Eye (tissue), 1 donor: ENCODE data around the gene PKDCC.
"Not testable (repeated sequence)": the region's sequence is repeated elsewhere in the genome, so short reads cannot be mapped to it uniquely, and the experiment has no call there.

Experiments
- DNase-seq: peaks from one replicate; pipeline ENCODE4 v3.0.0-alpha.2; 2015

The PKDCC gene

DNA sequence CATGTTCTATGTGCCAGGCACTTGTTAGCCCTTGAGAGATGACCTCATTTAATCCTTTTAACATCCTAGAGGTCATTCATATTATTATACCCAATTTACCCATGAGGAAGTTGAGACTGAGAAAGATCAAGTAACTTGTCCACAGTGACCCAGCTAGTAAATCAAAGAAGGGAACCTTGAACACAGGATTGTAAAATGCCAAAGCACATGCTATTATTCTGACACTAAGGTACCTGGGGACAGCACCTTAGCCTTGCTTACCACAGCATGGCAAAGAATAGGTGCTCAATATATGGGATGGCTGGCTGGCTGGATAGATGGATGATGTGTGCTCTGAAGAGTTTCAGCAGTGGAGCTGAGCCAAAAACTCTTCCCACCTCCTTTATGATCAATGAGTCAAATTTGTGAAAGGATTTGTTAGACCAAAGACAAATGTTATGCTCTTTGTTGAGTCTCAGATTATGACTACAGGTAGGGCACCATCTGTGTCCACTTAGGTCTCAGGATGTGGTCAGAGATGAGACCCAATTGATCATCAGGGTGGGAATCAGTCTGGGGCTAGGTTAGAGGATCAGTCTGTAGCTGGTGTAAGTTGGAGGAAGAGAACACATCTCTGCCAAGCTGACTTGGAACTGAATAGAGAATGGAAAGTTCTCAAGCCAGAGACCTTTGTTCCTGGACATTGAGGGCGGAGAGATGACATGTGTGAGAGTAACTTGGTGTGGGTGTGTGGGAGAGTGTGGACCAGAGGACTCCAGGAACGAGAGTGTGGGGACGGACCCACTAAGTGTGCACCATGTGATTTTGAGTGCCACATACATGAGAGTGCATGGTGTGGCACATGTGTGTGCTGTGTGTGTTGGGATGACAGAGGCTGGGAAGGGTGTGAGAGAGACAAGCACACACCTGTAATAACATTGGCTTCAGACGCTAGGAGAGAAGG, 16.3 kb upstream of the PKDCC start:
- no peak for DNase-seq

DNA sequence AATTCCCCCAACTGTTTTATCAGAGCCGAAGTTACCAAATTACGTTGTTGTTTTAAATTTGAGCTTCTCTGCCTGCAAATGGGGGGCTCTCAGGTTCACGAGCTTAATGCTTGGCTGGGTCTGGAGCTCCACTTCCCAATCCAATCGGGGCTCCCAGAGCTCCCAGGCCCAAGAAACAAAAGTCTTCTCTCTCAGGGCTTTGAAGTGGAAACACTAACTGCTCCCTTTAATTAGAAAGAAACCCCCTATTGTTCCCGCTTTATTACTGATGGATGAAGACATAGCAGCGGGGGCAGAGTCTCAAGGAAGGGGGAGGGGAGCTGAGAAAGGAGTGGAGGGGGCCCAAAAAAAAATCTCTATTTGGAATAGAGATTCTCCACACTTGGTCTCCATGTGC, 15.6 kb upstream of the PKDCC start:
- DNase-seq: peak; percentile 91

DNA sequence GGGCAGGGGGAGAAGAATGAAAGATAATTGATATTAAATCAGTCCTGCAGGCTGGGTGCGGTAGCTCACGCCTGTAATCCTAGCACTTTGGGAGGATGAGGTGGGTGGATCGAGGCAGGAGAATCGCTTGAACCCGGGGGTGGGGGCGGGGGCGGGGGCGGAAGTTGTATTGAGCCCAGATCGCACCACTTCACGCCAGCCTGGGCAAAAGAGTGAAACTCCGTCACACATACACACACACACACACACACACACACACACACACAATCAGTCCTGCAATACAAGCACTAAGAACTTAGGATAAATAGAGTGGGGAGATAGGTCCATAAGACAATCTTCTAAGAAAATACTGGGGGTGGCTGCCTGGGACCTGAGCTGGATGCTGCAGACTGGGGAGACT, 15.1 kb upstream of the PKDCC start:
- no peak for DNase-seq

DNA sequence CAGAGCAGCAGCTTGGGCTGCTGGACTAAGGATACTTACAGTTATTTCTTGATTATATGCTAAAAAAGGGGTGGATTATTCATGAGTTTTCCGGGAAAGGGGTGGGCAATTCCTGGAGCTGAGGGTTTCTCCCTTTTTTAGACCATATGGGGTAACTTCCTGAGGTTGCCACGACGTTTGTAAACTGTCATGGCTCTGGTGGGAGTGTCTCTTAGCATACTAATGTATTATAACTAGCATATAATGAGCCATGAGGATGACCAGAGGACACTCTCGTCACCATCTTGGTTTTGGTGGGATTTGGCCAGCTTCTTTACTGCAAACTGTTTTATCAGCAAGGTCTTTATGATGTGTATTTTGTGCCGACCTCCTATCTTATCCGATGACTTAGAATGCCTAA, 13.7 kb upstream of the PKDCC start:
- DNase-seq: not testable (repeated sequence)

DNA sequence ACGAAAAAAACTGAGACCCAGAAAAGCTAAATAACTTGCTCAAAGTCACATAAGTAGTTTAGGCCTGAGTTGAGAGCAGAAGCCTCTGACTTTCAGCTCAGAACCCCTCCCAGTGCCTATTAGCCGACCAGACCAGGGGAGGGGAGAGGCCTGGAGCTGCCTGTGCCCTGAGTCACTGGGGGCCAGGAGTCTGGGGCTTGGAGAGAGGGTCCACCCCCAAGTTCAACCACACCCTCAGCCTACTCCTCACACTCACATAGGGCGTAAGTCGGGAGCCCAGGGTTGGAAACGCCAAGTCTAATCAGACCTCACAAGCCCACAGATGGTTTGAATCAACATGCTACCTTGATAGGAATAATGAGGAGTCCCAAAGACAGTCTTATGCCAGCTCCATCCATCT, 12.6 kb upstream of the PKDCC start:
- DNase-seq: no peak

DNA sequence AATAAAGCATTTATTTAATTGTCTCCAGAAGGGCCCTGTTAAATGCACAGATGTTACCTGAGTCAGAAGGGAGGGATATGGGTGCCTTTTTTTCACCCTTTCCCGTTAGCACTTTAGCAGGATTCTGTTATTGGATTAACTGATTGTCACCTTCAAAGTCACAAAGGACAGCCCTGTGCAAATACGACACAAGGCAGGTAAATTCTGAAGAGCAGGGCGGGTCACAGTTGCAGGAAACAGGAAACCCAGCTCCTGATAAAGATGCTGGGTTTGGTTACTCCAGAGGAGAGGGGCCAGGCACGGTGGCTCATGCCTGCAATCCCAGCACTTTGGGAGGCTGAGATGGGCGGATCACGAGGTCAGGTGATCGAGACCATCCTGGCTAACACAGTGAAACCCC, 11.4 kb upstream of the PKDCC start:
- no peak for DNase-seq

DNA sequence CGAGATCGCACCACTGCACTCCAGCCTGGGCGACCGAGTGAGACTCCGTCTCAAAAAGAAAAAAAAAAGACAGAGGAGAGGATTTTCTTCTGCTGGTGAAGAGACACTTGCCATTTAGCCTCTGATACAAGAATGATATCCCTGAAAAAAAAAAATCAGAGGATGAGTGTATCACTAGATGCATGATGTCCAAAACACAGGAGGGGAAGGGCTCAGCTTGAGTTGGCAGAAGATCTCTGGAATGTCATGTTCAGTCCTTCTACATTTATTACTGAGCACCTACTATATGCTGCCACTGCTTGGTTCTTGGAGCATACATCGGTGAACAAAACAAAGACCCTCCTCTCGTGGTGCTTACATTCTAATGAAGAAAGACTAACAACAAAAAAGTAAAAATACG, 10.9 kb upstream of the PKDCC start:
- no peak for DNase-seq

DNA sequence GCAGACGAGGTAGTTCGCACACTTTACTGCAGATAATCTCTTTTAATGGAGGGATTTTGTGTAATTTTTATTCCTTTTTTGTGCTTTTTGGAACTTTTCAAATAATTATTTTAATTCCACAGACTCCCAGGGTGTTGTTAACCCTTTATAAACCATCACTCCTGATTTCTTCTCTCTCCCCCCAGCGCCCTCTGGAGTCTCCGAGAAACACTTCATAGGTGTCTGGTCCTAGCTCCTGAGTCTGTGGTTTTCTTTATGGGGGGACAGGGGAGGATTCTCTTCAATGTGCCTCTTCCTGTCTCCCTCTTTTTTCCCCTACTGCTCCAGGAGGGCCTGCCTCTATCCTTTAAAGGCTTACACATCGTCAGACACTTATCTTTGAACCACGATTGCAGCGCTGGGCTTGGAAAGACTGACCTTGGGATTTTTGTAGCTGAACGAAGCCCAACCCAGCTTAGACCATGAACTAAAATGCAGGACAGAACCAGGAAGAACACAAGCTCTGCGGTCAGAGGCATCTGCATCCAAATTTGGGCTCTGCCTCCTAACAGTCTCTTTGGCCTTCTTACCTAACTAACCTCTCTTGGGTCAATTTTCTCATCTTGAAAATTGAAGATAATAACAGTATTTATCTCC, 7.1 kb upstream of the PKDCC start:
- no peak for DNase-seq

DNA sequence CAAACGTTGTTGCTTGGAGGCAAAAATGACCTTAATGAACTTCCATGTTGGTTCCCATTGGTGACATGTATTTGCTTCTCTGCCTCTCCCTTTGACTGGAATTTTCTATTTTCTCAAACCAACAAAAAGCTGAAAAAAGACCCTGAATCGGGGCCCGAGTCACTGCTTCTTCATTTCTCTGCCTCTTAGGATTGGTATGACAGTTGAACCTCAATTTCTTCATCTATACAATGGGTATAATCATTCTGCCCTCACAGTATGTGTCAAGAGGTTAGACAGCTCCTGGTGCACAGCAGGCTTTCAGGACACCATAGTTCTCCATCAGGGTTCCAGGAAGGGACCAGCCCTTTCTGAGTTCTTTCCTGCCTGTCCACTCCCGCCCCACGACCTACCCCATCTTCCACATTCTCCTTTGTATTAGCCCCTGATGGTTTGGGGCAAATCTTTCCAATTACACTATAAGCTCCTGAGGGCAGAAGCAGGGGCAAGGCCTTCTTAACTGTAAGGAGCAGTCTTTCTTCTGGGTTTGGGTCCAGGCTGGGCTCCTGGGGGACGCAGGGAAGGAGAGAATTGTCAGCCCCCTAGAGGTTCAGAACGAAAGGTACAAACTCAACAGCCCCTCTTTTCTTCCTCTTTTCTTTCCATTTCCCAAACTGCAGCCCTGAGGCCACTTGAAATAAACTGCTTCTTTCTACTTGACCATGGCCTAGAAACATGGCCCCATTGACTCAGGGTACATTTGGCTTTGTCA, 6.3 kb upstream of the PKDCC start:
- no peak for DNase-seq

DNA sequence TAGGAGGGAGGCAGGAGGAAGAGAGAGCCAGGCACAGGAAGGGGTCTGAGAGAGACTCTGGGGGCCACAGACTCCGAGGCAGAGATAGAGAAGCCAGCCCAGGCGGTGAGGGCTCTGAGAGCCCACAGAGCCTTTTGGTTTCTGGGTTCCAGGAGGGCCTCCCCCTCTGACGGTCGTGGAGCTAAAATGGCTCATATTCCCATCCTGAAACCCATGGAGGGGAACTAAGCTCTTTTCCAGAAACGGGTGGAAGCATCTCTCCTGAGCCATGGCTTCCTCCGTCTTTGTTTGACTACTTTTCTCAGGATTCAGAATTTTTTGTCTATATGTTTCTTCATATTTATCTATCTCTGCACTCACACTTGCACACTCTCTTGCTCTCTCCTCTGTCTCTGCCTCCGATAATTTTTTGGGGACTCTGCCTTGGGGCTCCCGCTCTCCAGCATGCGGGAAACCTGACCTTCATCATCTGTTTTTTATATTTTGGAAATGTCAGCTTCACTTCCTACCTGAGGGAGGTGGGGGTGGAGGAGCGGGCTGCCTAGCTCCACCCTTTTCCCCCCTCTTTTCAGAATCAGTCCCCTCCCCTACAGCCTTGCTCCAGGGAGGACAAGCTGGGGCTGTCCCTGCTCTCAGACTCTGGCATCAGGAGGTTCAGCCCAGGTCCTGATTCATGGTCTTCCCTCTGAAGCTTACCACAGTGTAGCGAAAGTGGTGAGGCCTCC, 5.0 kb upstream of the PKDCC start:
- DNase-seq: no peak

DNA sequence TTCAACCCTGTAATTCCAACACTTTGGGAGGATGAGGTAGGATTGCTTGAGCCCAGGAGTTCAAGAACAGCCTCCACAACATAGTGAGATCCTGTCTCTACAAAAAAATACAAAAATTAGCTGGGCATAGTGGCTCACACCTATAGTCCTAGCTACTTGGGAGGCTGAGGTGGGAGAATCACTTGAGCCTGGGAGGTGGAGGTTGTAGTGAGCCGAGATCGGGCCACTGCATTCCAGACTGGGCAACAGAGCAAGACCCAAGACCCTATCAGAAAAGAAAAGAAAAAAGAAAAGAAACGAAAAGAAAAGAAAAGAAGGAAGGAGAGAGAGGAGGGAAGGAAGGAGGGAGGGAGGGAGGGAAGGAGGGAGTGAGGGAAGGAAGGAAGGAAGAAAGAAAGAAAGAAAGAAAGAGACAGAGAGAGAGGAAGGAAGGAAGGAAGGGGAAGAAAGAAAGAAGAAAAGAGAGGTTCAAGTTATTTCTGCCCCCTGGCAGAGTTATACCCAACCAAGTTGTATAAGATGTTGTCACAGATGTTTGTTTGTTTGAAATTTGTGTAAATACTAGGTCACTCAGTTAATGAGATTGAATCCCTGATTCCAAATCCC, 3.9 kb upstream of the PKDCC start:
- DNase-seq: no peak

DNA sequence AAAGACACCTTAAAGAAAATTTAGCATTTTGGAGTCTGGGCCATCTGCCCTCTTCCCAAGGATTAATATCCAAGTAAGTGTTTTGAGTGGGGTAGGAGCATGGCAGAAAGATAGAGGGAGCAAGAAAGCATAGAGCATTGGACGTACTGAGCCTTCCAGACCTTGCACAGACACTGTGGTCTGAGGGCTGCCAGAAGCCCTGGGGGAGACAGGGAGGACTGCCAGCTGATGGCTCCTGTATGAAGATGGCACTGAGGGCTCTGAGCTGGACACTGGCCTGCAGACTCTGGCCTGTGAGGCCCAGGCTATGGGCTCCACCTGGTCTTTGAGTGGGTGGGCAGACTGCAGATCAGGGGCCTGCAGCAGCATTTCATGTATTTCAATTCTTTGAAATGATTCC, 2.9 kb upstream of the PKDCC start:
- no peak for DNase-seq

DNA sequence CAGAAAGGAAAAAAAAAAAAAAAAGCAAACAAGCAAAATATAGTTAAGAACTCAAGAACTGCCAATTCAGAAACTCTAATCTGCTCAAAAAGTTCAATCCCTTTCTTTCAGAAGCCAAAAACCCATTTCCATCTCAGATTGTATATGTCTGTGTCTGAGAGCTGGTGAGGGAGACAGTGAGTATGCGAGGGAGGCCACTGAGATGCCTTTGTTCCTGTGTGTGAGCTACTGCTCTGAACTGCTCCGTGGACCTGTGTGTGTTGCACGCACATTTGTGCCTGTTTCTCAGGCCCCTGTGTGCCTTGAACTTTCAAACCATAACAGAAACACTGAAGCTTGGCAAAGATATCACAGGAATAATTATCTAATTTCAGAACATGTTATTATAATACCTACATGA, 2.5 kb upstream of the PKDCC start:
- peak; percentile 54 for DNase-seq

DNA sequence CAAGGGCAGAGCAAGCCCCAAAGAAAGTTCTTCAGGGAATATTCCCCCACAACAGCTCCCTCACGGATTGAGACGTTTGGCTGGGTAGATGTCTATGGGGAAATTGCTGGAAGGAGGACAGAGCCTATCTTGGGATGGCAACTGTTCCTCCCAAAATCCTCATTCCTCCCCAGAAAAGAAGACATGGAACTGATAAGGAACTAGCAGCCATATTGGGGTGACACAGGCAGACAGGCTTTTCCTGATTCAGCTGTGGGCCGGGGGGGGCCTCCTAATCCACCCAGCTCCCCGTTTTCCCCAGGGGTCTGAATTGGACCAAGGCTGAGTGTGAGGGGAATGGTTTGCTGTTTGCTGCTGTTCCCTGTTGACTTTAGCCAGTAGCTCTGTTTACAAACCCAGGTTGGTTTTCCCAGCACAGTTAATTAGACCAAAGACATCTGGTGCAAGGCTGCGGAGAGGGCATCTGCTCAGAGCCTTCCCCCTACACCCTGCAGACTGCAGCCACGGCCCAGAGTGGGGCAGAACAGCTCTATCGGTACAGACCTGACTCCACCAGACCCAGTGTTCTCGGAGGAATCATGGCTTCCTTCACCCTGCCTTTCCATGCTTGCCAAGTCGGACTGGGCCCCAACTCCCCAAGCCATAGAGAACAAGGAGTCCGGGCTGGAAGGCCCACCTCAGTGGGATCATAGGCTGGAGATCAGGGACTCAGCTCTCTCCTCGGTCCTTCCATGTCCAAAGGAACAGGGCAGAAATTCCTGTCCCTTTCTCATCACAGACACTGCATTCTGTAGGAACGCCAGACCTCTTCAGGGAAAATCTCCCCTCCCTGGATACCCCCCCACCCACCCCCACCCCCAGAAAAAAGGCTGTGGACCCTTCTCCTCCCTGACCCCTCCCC, 1.7 kb upstream of the PKDCC start:
- DNase-seq: peak; percentile 71

DNA sequence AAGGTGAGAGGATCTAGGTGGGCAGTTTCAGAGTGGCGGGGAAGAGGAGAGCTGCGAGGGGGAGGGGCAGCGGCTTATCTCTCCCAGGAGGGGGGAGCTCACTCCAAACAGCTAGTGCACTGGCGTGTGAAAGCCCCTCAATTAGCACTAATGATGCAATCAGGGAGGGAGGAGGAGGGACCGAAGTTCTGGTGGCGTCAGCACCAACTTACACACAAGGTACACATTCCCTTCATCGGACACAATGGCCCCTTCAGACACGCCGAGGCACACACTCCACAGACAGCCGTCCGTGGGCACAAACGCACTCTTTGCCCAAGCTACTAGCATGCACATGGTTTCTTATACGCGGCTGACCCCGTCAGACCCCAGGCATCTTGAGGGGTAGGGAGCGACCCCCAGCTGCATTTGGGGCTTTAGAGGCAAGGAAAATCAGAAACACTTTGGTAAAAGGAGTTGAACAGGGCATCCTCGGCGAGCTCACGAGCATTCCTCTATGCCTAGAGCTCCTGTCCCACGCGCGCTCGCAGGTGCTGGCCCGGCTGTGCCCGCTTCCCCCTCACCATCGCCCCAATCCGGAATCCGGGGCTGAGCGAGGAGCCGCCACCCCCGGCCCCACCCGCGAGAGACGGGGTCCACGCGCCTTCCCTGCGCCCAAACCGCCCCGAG, 868 bp upstream of the PKDCC start:
- DNase-seq: peak; percentile 96

DNA sequence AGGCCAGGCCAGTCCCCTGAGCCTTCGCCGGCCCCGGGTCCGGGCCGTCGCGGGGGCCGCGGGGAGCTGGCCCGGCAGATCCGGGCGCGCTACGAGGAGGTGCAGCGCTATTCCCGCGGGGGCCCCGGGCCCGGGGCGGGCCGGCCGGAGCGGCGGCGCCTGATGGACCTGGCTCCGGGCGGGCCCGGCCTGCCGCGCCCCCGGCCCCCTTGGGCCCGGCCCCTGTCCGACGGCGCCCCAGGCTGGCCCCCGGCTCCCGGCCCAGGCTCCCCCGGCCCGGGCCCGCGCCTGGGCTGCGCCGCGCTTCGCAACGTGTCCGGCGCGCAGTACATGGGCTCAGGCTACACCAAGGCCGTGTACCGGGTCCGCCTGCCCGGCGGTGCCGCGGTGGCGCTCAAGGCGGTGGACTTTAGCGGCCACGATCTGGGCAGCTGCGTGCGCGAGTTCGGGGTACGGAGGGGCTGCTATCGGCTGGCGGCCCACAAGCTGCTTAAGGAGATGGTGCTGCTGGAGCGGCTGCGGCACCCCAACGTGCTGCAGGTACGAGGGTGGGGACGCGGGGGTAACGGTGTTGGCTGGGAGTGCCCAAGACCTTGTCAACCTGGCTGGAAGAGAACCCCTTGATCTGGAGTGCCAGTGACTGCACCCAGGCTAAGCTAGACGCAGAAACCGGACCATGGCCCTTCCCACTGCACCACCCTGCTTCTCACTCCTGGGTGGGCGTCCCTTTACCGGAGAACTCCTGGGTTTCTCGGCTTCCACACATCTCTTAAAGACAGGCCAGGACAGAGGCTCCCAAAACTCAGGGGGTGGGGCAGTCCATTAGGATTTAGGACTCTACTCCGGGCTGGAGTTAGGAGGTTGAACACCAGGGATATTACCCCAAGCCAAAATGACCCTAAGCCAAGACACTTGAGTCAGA, 739 bp downstream of the PKDCC start:
- peak; percentile 51 for DNase-seq

DNA sequence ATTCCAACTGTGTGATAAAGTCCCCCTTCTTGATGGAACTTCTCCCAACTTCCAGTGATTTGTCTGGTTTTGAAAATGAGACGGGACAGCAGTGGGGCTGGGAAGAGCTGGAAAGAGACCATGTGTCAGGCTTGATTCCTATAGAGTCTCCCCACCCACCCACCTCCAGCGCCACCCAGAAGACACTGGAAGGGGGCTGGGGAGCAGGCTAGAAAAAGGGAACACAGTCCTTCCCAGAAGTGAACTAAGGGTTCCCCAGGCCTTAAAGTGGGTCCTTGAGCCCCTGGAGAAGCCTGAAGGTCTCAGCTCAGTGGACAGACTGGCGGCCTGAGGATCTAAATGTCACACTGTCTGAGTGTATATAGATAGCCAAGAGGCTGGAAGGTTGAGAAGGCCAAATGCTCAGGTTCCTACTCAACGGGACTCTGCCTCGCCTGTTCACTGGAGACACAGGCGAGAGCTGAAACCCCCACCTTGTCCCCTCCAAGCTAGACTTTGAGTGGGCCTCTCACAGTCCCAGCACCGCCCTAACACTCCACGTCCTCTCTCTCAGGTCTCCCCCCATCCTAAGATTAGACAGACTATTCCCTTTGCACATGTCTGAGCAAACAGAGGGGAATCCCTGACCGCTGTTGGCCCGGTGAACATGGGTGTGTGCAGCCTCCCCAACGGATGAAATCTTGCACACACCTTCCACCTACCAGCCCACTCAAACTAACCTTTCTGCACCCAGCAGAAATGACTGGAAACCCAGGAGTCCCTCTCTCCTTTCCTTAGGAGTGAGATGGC, 1.6 kb downstream of the PKDCC start:
- DNase-seq: no peak

DNA sequence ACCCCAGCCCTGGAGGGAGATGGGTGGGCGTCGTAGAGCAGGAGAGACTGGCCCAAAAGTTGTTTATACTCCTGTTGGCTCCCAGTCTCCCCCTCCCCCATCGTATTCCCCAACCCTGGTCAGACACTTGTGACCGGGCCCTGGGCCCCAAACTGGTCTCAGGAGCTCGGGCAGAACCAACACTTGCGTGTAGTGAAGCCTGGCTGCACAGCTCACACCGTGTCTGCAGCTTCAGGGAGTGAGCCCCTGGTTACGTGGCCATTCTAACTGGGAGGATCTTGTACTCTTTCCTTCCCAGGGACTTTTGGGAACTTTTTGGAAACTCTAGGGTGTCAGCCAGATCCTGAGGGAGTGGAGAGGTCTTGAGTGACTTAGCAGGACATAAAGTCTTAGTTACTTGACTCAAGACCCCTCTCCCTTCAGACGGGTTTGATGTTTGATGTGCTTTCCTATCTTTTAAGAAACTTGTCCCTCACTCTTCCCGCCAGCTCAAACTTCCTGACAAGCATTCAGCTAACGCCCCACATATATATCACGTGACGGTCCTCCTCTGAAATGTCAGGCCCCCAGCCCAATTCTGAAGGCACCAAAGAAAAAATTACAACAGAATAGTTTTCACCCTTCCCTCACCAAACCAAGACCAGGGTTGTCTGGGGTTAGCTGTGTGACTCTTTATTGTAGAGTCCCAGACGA, 2.3 kb downstream of the PKDCC start:
- no peak for DNase-seq
